ENCODE measurements around the gene ORC5.

DNA sequence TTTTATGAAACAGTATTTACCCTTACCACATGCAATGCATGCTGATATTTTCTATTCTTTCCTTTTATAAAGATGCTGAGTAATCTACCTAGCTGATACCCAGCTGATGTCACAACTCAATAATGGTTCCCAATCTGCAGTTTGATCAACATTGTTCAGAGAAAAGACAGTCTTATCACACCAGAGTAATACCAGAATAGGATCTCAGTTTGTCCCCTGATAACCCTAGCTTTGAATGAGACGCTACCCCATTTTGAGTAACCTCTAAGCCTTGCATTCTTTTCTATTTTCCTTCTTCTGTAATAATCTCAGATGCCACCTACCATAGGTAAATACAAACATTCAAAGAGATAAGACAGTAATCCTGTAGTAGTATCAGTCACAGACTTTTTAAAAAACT is 118.8 kb downstream of the ORC5 start:
- TF ChIP-seq POLR2A (IDR thresholded peaks at IDR 0.05; ENCODE audit: low read length), result no peak
- TF ChIP-seq GATA1 (IDR thresholded peaks at IDR 0.05; ENCODE audit: low read depth, low read length), result no peak
